ENCODE measurements around the gene ABCF3. TPM values are rescaled to one million over a fixed set of nuclear protein-coding genes. Genes with fewer than 3 reads are reported as not detected.
"Not testable (repeated sequence)": the region's sequence is repeated elsewhere in the genome, so short reads cannot be mapped to it uniquely, and the experiment has no call there.

Gene ABCF3
- total RNA-seq, 4 donors from 2014 or later = 31.8 to 54.9 (median 39.5) TPM

DNA sequence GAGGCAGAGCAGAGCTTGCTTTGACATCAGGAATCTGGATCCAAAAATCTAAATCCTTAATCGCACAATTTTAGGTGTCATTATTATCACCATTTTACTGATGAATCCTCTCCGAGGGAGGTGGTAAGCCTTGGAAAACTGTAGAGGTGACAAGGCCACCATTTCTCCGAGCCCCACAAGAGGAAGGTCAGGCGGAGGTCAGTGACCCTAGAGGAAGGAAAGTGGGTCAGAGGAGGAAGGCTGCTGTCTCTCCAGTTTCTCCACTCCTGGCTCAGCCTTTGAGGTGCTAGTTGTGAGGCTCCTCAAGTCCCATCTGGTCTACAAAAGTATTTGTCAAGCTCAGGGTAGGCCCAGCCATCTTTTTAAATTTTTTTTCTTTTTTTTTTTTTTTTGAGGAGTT is 27.6 kb upstream of the ABCF3 start:
- H3K9me3 ChIP-seq = no peaks in the 10 kb centered on the region
- 63 to 70% methylated on average over 2 to 4 of the region's 4 CpGs for WGBS, 2 donors (ENCODE audit: low coverage in 1 of 2)
- no peaks in the 10 kb centered on the region for H3K27me3 ChIP-seq
- ATAC-seq = no peak
- peaks cover 3 to 87% (median 45%) of the 10 kb centered on the region in 3 donors for H3K4me1 ChIP-seq
- H3K36me3 ChIP-seq = peaks cover 0 to 4% of the 10 kb centered on the region in 2 donors
- no peak overlapping the region for H3K4me3 ChIP-seq
- peak overlapping the region; percentile 35 to 95 (median 83) for H3K27ac ChIP-seq
- TF ChIP-seq EP300 (IDR thresholded peaks at IDR 0.05) = no peak
- TF ChIP-seq CTCF (IDR thresholded peaks at IDR 0.05) = no peak
- no peak for TF ChIP-seq POLR2A (IDR thresholded peaks at IDR 0.05)
- TF ChIP-seq POLR2AphosphoS5 (IDR thresholded peaks at IDR 0.05) = no peak

GRCh38 chr3:184160456-184160855 is 25.5 kb upstream of the ABCF3 start:
- peaks cover 3 to 85% (median 45%) of the 10 kb centered on the region in 3 donors for H3K4me1 ChIP-seq
- H3K36me3 ChIP-seq = peaks cover 0 to 25% of the 10 kb centered on the region in 2 donors
- ATAC-seq = peak; percentile 2
- H3K27me3 ChIP-seq = no peaks in the 10 kb centered on the region
- H3K4me3 ChIP-seq = peak overlapping the region in 1 of 2 donors; percentile 27
- TF ChIP-seq CTCF (IDR thresholded peaks at IDR 0.05) (no peak), EP300 (IDR thresholded peaks at IDR 0.05) (no peak), POLR2A (IDR thresholded peaks at IDR 0.05) (no peak), POLR2AphosphoS5 (IDR thresholded peaks at IDR 0.05) (no peak)
- WGBS, 2 donors (ENCODE audit: low coverage in 1 of 2) = 0% methylated on average over 2 of the region's 2 CpGs; no CpG with 5 or more reads in 1 of the 2 donors
- H3K27ac ChIP-seq = peak overlapping the region; percentile 86 to 95 (median 92)
- no peaks in the 10 kb centered on the region for H3K9me3 ChIP-seq

DNA sequence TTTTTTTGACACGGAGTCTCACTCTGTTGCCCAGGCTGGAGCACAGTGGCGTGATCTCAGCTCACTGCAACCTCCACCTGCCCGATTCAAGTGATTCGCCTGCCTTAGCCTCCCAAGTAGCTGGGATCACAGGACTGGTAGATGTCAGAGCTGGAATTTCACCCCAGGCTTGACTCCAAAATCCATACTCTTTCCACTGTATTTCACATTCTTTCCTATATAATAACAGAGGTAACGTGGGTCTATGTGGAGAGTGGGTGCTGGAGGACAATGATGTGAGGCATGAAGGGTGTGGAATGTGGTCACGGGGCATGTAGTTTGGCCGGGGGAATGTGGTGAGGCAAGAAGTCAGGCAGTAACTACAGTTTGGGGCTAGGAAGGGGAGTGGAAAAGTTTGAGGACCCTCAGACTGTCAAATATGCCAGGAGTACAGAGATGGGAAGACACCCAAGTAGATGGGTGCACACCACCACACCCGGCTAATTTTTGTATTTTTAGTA is 23.4 kb upstream of the ABCF3 start:
- not testable (repeated sequence) for H3K27me3 ChIP-seq, H3K9me3 ChIP-seq, H3K4me3 ChIP-seq
- H3K36me3 ChIP-seq = peaks cover 0 to 47% of the 10 kb centered on the region in 2 donors
- peaks cover 0 to 72% (median 42%) of the 10 kb centered on the region in 3 donors for H3K4me1 ChIP-seq
- peak overlapping the region in 3 of 4 donors; percentile 69 to 95 (median 94) for H3K27ac ChIP-seq
- WGBS, 2 donors (ENCODE audit: low coverage in 1 of 2) = 50 to 65% methylated on average over 2 to 7 of the region's 8 CpGs
- peak; percentile 37 for ATAC-seq

- Histone ChIP-seq H3K27ac (peak overlapping the region in 3 of 4 donors; percentile 24 to 95 (median 94)), H3K36me3 (peaks cover 0 to 68% of the 10 kb centered on the region in 2 donors), H3K27me3 (no peaks in the 10 kb centered on the region), H3K4me3 (no peak overlapping the region), H3K9me3 (no peaks in the 10 kb centered on the region), H3K4me1 (peaks cover 0 to 55% (median 25%) of the 10 kb centered on the region in 3 donors)
- 70 to 100% methylated on average over 1 to 2 of the region's 16 CpGs for WGBS, 2 donors (ENCODE audit: low coverage in 1 of 2)
- TF ChIP-seq POLR2AphosphoS5 (IDR thresholded peaks at IDR 0.05) (no peak), POLR2A (IDR thresholded peaks at IDR 0.05) (no peak), CTCF (IDR thresholded peaks at IDR 0.05) (no peak), EP300 (IDR thresholded peaks at IDR 0.05) (no peak)
- no peak for ATAC-seq
Measured at GRCh38 chr3:184164648-184165330, 21.2 kb upstream of the ABCF3 start.

DNA sequence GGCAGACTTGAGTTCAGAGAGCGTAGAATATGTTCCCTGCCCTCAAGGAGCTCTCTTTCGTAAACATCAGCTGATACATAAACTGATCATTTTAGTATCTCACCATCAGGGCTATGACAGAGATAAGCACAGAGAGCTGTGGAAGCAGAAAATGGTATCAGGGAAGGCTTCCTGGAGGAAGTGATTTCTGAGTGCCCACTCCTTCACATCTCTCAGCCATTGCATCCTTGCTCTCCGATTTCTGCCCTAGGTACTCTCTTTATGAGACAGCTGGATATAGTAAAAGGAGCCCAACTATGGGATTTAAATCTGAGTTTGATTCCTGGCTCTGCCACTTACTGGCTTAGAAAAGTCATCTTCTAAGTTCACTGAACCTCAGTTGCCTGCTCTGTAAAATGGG is 20.5 kb upstream of the ABCF3 start:
- WGBS, 2 donors (ENCODE audit: low coverage in 1 of 2) = 93 to 95% methylated on average over 2 to 3 of the region's 3 CpGs
- Histone ChIP-seq H3K27me3 (no peaks in the 10 kb centered on the region), H3K36me3 (peaks cover 0 to 76% of the 10 kb centered on the region in 2 donors), H3K4me1 (peaks cover 0 to 48% (median 17%) of the 10 kb centered on the region in 3 donors), H3K9me3 (no peaks in the 10 kb centered on the region), H3K27ac (peak overlapping the region in 1 of 4 donors; percentile 24), H3K4me3 (no peak overlapping the region)
- no peak for ATAC-seq
- TF ChIP-seq POLR2AphosphoS5 (IDR thresholded peaks at IDR 0.05) (no peak), EP300 (IDR thresholded peaks at IDR 0.05) (no peak), POLR2A (IDR thresholded peaks at IDR 0.05) (no peak), CTCF (IDR thresholded peaks at IDR 0.05) (no peak)

All from gastroesophageal sphincter (tissue), 4 donors.